Osteocyte (in vitro differentiated cells): Measurements from ENCODE around the gene OPALIN. TPM values are rescaled to one million over a fixed set of nuclear protein-coding genes. Genes with fewer than 3 reads are reported as not detected.

Source experiments
- DNase-seq: peaks from one replicate; pipeline ENCODE4 v3.0.0; 2021; ENCODE audit warnings: mixed read lengths; ENCODE audit not compliant: unreplicated experiment; ENCODE audit errors: extremely low spot score
- H3K27ac Mint-ChIP-seq: one replicate; pipeline ENCODE4 v1.8.0; 2021; ENCODE audit warnings: mild to moderate bottlenecking, mixed read lengths; ENCODE audit not compliant: unreplicated experiment
- H3K27me3 Mint-ChIP-seq: one replicate; pipeline ENCODE4 v1.8.0; 2021; ENCODE audit warnings: mixed read lengths; ENCODE audit not compliant: unreplicated experiment
- H3K36me3 Mint-ChIP-seq: one replicate; pipeline ENCODE4 v1.8.0; 2021; ENCODE audit warnings: mixed read lengths; ENCODE audit not compliant: unreplicated experiment
- H3K4me1 Mint-ChIP-seq: one replicate; pipeline ENCODE4 v1.8.0; 2021; ENCODE audit warnings: mixed read lengths; ENCODE audit not compliant: unreplicated experiment
- H3K4me3 Mint-ChIP-seq: one replicate; pipeline ENCODE4 v1.8.0; 2021; ENCODE audit warnings: mild to moderate bottlenecking, moderate library complexity, mixed read lengths; ENCODE audit not compliant: unreplicated experiment
- H3K9me3 Mint-ChIP-seq: one replicate; pipeline ENCODE4 v1.8.0; 2021; ENCODE audit warnings: mixed read lengths; ENCODE audit not compliant: unreplicated experiment
- total RNA-seq: library from RNA; stranded (reverse); gene quantifications from 2 replicates; pipeline ENCODE4 v1.2.1, GENCODE V29; 2021
- TF ChIP-seq, protein P1 (sequence below): fragments of 200-600 bp; sonication (generic); IDR thresholded peaks from 2 replicates; pipeline ENCODE4 v1.5.0; 2021; ENCODE audit warnings: antibody characterized with exemption, mild to moderate bottlenecking, moderate library complexity

OPALIN gene
- total RNA-seq, 1 donor from 2014 or later, result not detected

DNA sequence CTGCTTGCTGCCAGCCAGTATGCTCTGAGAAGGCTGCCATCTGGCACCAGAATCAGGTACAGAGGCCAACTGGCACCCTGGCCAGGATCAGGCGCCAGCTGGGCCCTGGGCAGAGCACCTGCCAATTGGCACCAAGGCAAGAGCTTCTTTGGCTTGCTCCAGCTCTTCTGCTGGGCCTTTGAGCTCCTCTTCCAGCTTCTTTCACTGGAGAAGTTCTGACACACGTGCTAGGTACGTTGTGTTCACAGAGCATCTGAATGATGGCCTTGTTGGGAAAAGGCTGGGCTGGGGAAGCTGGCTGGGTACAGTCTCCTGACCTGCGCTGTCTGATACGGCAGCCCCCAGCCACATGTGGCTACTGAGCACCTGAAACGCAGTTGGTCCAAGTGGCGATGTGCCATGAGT is 31.7 kb upstream of the OPALIN start:
- H3K27ac Mint-ChIP-seq, result no peak overlapping the region
- TF ChIP-seq, protein P1, sequence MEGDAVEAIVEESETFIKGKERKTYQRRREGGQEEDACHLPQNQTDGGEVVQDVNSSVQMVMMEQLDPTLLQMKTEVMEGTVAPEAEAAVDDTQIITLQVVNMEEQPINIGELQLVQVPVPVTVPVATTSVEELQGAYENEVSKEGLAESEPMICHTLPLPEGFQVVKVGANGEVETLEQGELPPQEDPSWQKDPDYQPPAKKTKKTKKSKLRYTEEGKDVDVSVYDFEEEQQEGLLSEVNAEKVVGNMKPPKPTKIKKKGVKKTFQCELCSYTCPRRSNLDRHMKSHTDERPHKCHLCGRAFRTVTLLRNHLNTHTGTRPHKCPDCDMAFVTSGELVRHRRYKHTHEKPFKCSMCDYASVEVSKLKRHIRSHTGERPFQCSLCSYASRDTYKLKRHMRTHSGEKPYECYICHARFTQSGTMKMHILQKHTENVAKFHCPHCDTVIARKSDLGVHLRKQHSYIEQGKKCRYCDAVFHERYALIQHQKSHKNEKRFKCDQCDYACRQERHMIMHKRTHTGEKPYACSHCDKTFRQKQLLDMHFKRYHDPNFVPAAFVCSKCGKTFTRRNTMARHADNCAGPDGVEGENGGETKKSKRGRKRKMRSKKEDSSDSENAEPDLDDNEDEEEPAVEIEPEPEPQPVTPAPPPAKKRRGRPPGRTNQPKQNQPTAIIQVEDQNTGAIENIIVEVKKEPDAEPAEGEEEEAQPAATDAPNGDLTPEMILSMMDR, result no peak
- H3K4me1 Mint-ChIP-seq, result peaks cover 7% of the 10 kb centered on the region
- no peak overlapping the region for H3K4me3 Mint-ChIP-seq
- H3K27me3 Mint-ChIP-seq, result peaks cover 19% of the 10 kb centered on the region
- DNase-seq, result no peak
- no peaks in the 10 kb centered on the region for H3K9me3 Mint-ChIP-seq
- H3K36me3 Mint-ChIP-seq, result no peaks in the 10 kb centered on the region

DNA sequence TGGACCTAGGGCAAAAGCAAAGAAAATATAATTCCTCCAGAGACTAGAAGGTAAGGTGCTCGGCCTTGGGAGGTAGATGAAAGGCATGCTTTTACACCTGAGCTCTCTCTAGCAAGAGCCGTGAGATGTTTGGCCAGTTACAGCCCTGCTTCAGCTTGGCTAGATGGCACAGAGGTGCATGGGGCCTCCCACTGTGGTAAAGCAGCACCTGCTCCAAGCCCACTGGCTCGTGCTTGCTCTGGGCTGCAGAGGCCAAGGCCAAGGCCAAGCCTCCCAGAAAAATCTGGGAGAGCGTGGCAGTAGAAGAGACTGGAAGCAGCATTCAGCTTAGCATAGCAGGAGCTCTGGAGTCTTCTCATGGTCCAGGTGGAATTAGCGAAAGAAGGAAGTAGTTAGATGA is 31.0 kb upstream of the OPALIN start:
- H3K36me3 Mint-ChIP-seq, result no peaks in the 10 kb centered on the region
- peaks cover 17% of the 10 kb centered on the region for H3K27me3 Mint-ChIP-seq
- peaks cover 7% of the 10 kb centered on the region for H3K4me1 Mint-ChIP-seq
- H3K9me3 Mint-ChIP-seq, result no peaks in the 10 kb centered on the region
- H3K27ac Mint-ChIP-seq, result no peak overlapping the region
- TF ChIP-seq, protein P1, result no peak
- no peak for DNase-seq
- no peak overlapping the region for H3K4me3 Mint-ChIP-seq

DNA sequence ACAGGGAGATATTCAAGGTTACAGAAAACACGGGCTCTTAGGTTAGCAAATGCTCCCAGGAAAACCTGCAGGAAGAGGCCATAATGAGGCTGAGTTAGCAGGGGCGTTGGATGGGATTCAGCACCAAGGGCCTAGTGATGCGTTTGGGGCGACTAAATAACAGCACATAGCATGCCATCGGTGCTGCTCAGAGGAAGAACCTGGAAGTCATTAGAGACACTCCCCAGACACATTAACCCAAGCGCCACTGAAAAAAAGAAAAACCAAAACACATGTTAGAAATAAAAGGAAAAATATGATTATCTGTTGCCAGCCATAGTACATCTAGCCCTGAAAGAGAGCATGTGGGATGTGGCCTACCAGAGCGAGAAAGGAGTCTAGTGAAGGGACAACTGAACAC is 28.8 kb upstream of the OPALIN start:
- H3K36me3 Mint-ChIP-seq, result no peaks in the 10 kb centered on the region
- H3K27me3 Mint-ChIP-seq, result peaks cover 5% of the 10 kb centered on the region
- TF ChIP-seq, protein P1, result no peak

DNA sequence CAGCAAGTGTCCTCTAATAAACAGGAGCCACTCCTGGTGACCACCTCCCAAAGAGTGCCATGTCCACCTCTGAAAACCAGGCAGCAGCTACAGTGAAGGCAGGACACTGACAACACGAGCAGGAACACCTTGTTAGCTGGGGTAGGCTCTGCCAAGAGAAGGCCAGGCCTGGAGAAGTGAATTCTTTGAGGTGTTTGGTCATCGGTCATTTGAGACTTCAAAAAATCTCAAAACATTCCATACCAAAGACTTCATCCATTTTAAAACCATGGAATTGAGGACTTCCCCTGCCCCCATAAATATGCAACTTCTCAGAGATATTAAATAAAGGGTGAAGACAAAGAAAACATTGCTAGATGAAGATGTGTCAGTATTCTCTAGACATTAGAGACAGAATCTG is 28.4 kb upstream of the OPALIN start:
- no peak overlapping the region for H3K4me3 Mint-ChIP-seq

More for the DNA sequence above, 28.8 kb upstream of the OPALIN start:
- Mint-ChIP-seq H3K9me3 (no peaks in the 10 kb centered on the region), H3K27ac (no peak overlapping the region), H3K4me3 (no peak overlapping the region), H3K4me1 (peaks cover 7% of the 10 kb centered on the region)
- DNase-seq, result no peak

DNA sequence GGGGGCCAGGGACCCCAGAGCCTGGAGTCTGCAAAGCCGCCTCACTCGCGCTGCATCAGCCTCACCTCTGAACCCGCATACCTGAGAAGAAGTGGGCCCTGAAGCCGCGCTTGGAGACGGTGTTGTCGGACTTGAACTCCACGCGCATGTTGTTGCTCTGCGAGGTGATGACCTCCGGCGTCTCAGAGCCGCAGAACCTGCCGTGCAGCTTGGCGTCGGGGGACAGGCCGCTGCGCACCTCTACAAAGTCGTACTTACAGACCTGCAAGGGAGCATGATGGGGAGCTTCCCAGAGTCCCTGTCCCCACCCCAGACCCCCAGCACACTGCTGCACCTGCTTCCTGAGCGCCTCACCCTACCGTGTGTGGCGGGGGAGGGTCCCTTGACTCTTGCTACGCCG is 25.7 kb upstream of the OPALIN start:
- no peak overlapping the region for H3K27ac Mint-ChIP-seq
- no peaks in the 10 kb centered on the region for H3K36me3 Mint-ChIP-seq
- no peak for DNase-seq
- TF ChIP-seq, protein P1, result no peak
- H3K27me3 Mint-ChIP-seq, result no peaks in the 10 kb centered on the region
- H3K4me1 Mint-ChIP-seq, result peaks cover 7% of the 10 kb centered on the region
- H3K9me3 Mint-ChIP-seq, result no peaks in the 10 kb centered on the region
- H3K4me3 Mint-ChIP-seq, result no peak overlapping the region

More for the DNA sequence above, 28.4 kb upstream of the OPALIN start:
- Mint-ChIP-seq H3K27me3 (peaks cover 5% of the 10 kb centered on the region), H3K9me3 (no peaks in the 10 kb centered on the region), H3K4me1 (peaks cover 7% of the 10 kb centered on the region), H3K36me3 (no peaks in the 10 kb centered on the region), H3K27ac (no peak overlapping the region)
- TF ChIP-seq, protein P1, result no peak
- no peak for DNase-seq
